Spinal cord (tissue), 10 donors: Measurements from ENCODE around the gene NDST3. TPM values are rescaled to one million over a fixed set of nuclear protein-coding genes. Genes with fewer than 3 reads are reported as not detected.

Source experiments
- DNase-seq, 6 donors: peaks; one replicate each; pipeline versions ENCODE4 v3.0.0 to v3.0.0-alpha.2; 2013 to 2015; ENCODE audit warnings: low spot score in 6 of 6, low read depth in 4 of 6
- H3K27ac ChIP-seq: one replicate; pipeline ENCODE4 v1.5.1; 2013; ENCODE audit warnings: low read depth, low read length, control low read depth
- H3K27me3 ChIP-seq: one replicate; pipeline ENCODE4 v1.6.1; 2013; ENCODE audit warnings: low read length; ENCODE audit not compliant: control insufficient read depth, insufficient read depth
- H3K36me3 ChIP-seq: one replicate; pipeline ENCODE4 v1.6.1; 2013; ENCODE audit warnings: low read length; ENCODE audit not compliant: control insufficient read depth, insufficient read depth
- H3K4me1 ChIP-seq: one replicate; pipeline ENCODE4 v1.6.1; 2013; ENCODE audit warnings: low read length; ENCODE audit not compliant: control insufficient read depth, insufficient read depth
- H3K4me3 ChIP-seq: one replicate; pipeline ENCODE4 v1.5.1; 2013; ENCODE audit warnings: low read depth, low read length, control low read depth
- H3K9me3 ChIP-seq: one replicate; pipeline ENCODE4 v1.6.1; 2013; ENCODE audit warnings: low read length; ENCODE audit not compliant: control insufficient read depth, insufficient read depth
- WGBS: methylation state at CpG from one replicate; pipeline ENCODE4 v1.1.5; 2013; ENCODE audit warnings: missing lambda C conversion rate; ENCODE audit not compliant: insufficient coverage; 5-methylcytosine and 5-hydroxymethylcytosine counted together
- long read RNA-seq, 4 donors: transcript quantifications; one replicate each; lab custom pipeline, GENCODE V29; 2026
- polyA plus RNA-seq, 2 donors: library from polyadenylated mRNA; unstranded; fragments of 120-200 nt; gene quantifications; one replicate each; pipeline ENCODE4 v1.2.1, GENCODE V29; 2013; ENCODE audit not compliant: insufficient read length in 2 of 2
- total RNA-seq, 2 donors: library from RNA; depleted of rRNA in 1 of 2; stranded (reverse); fragments of 120-200 nt in 1 of 2; fragments of >200 nt in 1 of 2; gene quantifications; one replicate each; pipeline versions ENCODE4 v1.2.3 to v1.2.4, GENCODE V29; 2013 to 2014
- donor health status: healthy.

NDST3 gene
- 10 to 100 TPM in 1 of 2 donors, 1 to 10 TPM in 1; 6.6 to 24.2 TPM for total RNA-seq
- polyA plus RNA-seq, result 10 to 100 TPM in 1 of 2 donors, 1 to 10 TPM in 1; 8.1 to 11.4 TPM
- long read RNA-seq, donor 1, partial matches to known transcripts, result 10 of 10 reads
- long read RNA-seq, donor 1, other reads (novel, unspliced or antisense), result 0 of 10 reads
- long read RNA-seq, donor 2, partial matches to known transcripts, result 0 of 2 reads
- long read RNA-seq, donor 2, other reads (novel, unspliced or antisense), result 0 of 2 reads
- long read RNA-seq, donor 3, full-length matches to known transcripts, result 1 of 1 reads
- long read RNA-seq, donor 3, partial matches to known transcripts, result 0 of 1 reads
- long read RNA-seq, donor 3, other reads (novel, unspliced or antisense), result 0 of 1 reads
- long read RNA-seq, donor 4, partial matches to known transcripts, result 0 of 1 reads
- long read RNA-seq, donor 4, other reads (novel, unspliced or antisense), result 0 of 1 reads

DNA sequence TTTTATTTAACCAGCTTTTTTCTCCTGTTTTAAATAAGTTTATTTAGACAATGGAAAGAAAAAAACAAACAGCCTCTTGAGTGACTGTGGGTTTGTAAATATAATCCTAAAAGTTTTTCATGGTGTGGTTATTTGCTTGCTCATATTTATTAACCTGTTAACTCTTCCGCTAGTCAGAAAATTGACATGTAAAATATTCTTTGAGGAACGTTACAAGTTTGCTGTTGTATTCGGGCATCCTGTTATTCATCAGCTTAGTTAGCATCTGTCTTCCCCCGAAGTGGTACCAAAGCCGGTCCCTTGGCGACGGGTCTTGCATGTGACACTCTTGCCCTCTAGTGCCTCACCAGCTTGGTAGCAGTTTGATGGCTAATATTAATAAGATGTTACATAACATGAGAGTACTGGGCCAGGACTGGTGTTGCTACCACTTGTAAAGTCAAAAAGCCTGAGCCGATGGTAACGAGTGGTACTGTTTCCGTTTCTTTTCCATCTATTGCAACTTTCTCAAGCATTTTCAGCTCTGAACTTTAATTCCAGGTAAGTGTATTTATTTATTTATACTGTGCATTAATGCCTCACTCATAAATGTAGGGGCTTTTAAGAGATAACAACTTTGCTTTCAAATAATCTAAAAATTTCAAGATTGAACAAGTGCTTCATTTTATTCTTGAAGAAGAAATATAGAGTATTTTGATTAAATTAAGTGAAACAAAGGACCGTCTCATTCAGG is at the start of gene NDST3:
Gene NDST3 (plus strand): TSS at position 434 of the 733 bp plus-strand sequence. CDS start 19,425 bp downstream, outside the sequence.
- no peaks in the 10 kb centered on the region for H3K27me3 ChIP-seq
- DNase-seq, result peak in 5 of 6 donors; percentile 66 to 96 (median 73)
- H3K36me3 ChIP-seq, result no peaks in the 10 kb centered on the region
- WGBS, result 0% methylated on average over 6 of the region's 11 CpGs
- H3K4me3 ChIP-seq, result peak within 1 kb of the TSS; percentile 55
- H3K9me3 ChIP-seq, result no peaks in the 10 kb centered on the region
- H3K4me1 ChIP-seq, result peaks cover 7% of the 10 kb centered on the region
- H3K27ac ChIP-seq, result peak within 1 kb of the TSS; percentile 8

- 79% methylated on average over 2 of the region's 2 CpGs for WGBS
- no peaks in the 10 kb centered on the region for H3K36me3 ChIP-seq
- no peaks in the 10 kb centered on the region for H3K27me3 ChIP-seq
- no peak overlapping the region for H3K4me3 ChIP-seq
- no peak for DNase-seq
- H3K9me3 ChIP-seq, result no peaks in the 10 kb centered on the region
- H3K4me1 ChIP-seq, result no peaks in the 10 kb centered on the region
- H3K27ac ChIP-seq, result no peak overlapping the region
Measured at GRCh38 chr4:117986321-117986720, 48.0 kb upstream of the NDST3 start.

DNA sequence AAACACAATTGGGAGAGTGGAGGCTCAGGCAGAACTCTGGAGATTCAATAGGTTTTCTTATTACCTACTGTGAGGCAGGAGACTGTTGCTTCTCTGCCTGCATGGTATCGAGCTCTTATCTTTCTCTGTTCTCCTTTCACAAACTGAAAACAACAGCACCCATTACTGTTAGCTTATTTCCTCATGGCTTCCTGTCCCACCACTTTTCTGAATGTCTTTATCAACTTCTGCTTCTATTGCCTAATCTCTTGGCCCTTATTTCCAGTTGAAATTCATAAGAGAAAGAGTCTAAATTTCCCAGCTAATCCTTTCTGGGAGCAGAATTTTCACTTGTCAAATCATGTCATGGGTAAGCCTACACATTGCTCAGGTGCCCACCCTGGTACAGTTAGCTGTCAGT is 46.8 kb upstream of the NDST3 start:
- no peaks in the 10 kb centered on the region for H3K4me1 ChIP-seq
- WGBS, result 100% methylated on average over 1 of the region's 1 CpG
- H3K27ac ChIP-seq, result no peak overlapping the region
- H3K4me3 ChIP-seq, result no peak overlapping the region
- H3K27me3 ChIP-seq, result no peaks in the 10 kb centered on the region
- no peak for DNase-seq
- no peaks in the 10 kb centered on the region for H3K9me3 ChIP-seq
- H3K36me3 ChIP-seq, result no peaks in the 10 kb centered on the region

- Histone ChIP-seq H3K9me3 (no peaks in the 10 kb centered on the region), H3K27me3 (no peaks in the 10 kb centered on the region), H3K4me3 (no peak overlapping the region), H3K27ac (no peak overlapping the region), H3K36me3 (no peaks in the 10 kb centered on the region), H3K4me1 (no peaks in the 10 kb centered on the region)
- WGBS, result no CpG with 5 or more reads among the region's 2 CpGs
- no peak for DNase-seq
Measured at GRCh38 chr4:117996891-117997290, 37.4 kb upstream of the NDST3 start.

GRCh38 chr4:118004088-118004487 is 30.2 kb upstream of the NDST3 start:
- Histone ChIP-seq H3K27ac (no peak overlapping the region), H3K4me3 (no peak overlapping the region), H3K9me3 (no peaks in the 10 kb centered on the region), H3K27me3 (no peaks in the 10 kb centered on the region), H3K36me3 (no peaks in the 10 kb centered on the region), H3K4me1 (no peaks in the 10 kb centered on the region)
- no peak for DNase-seq
- no CpG with 5 or more reads among the region's 2 CpGs for WGBS

- no peak for DNase-seq
- H3K4me3 ChIP-seq, result no peak overlapping the region
- 100% methylated on average over 1 of the region's 3 CpGs for WGBS
- no peak overlapping the region for H3K27ac ChIP-seq
- H3K36me3 ChIP-seq, result no peaks in the 10 kb centered on the region
- no peaks in the 10 kb centered on the region for H3K9me3 ChIP-seq
- no peaks in the 10 kb centered on the region for H3K27me3 ChIP-seq
- no peaks in the 10 kb centered on the region for H3K4me1 ChIP-seq
Measured at GRCh38 chr4:118005883-118006282, 28.4 kb upstream of the NDST3 start.

DNA sequence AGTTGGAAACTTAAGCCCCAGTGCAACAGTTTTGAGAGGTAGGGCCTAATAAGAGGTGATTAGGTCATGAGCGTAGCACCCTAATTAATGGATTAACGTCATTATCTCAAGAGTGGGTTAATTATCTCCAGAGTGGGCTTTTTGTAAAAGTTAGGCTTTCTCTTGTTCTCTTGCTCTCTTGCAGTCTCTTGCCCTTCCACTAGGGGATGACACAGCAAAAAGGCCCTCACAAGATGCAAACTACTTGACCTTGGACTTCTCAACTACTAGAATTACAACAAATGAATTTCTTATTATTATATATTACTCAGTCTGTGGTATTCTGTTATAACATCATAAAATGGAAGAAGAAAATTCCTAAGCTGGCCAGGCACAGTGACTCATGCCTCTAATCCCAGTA is 22.1 kb upstream of the NDST3 start:
- WGBS, result 100% methylated on average over 1 of the region's 2 CpGs
- DNase-seq, result no peak
- Histone ChIP-seq H3K4me1 (no peaks in the 10 kb centered on the region), H3K27me3 (no peaks in the 10 kb centered on the region), H3K36me3 (no peaks in the 10 kb centered on the region), H3K27ac (no peak overlapping the region), H3K4me3 (no peak overlapping the region), H3K9me3 (no peaks in the 10 kb centered on the region)

GRCh38 chr4:118014831-118015230 is 19.5 kb upstream of the NDST3 start:
- no peak for DNase-seq
- no peaks in the 10 kb centered on the region for H3K27me3 ChIP-seq
- no peak overlapping the region for H3K4me3 ChIP-seq
- H3K36me3 ChIP-seq, result no peaks in the 10 kb centered on the region
- WGBS, result no CpG with 5 or more reads among the region's 3 CpGs
- no peaks in the 10 kb centered on the region for H3K4me1 ChIP-seq
- no peaks in the 10 kb centered on the region for H3K9me3 ChIP-seq
- no peak overlapping the region for H3K27ac ChIP-seq

DNA sequence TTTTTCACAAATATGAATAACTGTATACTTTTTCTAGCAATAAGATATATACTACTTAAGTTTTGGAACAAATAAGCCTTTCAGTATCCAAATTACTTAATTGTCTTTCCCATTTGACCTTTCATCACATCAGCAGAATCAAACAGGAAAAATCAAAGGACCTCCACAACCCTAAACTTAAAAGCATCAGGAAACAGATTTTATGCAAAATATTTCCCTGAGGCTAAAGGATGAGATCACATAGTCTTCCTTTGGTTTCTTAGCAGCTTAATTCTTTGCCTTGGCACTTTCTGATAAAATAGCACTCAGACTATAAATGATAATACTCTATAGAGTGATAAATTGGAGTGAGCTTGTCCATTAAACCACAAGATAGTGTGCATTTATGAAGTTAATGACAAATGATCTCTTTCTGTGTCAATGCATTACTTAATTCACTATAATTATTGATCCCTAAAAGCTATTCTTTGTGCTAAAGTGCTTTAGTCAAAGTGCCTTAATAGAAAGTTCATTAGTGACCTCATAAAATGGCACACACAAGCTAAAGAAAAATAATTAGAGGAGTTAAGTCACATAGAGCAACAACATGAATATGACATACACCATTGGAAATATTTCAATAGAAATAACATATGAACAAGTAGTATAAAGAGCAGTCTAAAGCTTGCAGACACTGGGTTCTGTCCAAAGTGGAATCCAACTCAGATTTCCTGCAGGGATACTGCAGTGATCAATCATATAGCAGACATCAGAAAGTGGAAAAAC is 15.7 kb upstream of the NDST3 start:
- Histone ChIP-seq H3K27me3 (no peaks in the 10 kb centered on the region), H3K4me1 (no peaks in the 10 kb centered on the region), H3K4me3 (no peak overlapping the region), H3K9me3 (no peaks in the 10 kb centered on the region), H3K27ac (no peak overlapping the region), H3K36me3 (no peaks in the 10 kb centered on the region)
- peak in 1 of 6 donors; percentile 31 for DNase-seq
